H4 (cell line): Measurements from ENCODE around the gene MMEL1. TPM values are rescaled to one million over a fixed set of nuclear protein-coding genes. Genes with fewer than 3 reads are reported as not detected.
"Not testable (repeated sequence)": the region's sequence is repeated elsewhere in the genome, so short reads cannot be mapped to it uniquely, and the experiment has no call there.

Experiments used
- DNase-seq: peaks from one replicate; pipeline ENCODE4 v3.0.0-alpha.2; 2015; ENCODE audit warnings: low spot score
- total RNA-seq: library from RNA; depleted of rRNA; stranded (reverse); fragments of >200 nt; shearing (Covaris generic); gene quantifications from 2 replicates; pipeline ENCODE4 v1.2.3, GENCODE V29; 2014; rRNA removed

MMEL1 gene, protein sequence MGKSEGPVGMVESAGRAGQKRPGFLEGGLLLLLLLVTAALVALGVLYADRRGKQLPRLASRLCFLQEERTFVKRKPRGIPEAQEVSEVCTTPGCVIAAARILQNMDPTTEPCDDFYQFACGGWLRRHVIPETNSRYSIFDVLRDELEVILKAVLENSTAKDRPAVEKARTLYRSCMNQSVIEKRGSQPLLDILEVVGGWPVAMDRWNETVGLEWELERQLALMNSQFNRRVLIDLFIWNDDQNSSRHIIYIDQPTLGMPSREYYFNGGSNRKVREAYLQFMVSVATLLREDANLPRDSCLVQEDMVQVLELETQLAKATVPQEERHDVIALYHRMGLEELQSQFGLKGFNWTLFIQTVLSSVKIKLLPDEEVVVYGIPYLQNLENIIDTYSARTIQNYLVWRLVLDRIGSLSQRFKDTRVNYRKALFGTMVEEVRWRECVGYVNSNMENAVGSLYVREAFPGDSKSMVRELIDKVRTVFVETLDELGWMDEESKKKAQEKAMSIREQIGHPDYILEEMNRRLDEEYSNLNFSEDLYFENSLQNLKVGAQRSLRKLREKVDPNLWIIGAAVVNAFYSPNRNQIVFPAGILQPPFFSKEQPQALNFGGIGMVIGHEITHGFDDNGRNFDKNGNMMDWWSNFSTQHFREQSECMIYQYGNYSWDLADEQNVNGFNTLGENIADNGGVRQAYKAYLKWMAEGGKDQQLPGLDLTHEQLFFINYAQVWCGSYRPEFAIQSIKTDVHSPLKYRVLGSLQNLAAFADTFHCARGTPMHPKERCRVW
- total RNA-seq = not detected in 2 replicates

GRCh38 chr1:2632561-2633361, at the start of gene MMEL1:
Gene MMEL1, minus strand, starts transcription at chr1:2633016. Its CDS starts 3,532 bp downstream, at chr1:2629484.
- no peak for DNase-seq

GRCh38 chr1:2676726-2677125, 43.9 kb upstream of the MMEL1 start:
- DNase-seq = not testable (repeated sequence)

DNA sequence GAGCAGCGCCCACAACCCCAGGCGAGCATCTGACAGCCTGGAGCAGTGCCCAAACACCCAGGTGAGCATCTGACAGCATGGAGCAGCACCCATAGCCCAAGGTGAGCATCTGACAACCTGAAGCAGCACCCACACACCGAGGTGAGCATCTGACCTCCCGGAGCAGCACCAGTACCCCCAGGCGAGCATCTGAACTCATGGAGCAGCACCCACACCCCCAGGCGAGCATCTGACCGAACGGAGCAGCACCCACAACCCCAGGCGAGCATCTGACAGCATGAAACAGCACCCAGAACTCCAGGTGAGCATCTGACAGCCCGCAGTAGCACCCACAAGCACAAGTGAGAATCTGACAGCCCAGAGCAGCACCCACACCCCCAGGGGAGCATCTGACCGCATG, 38.8 kb upstream of the MMEL1 start:
- not testable (repeated sequence) for DNase-seq

DNA sequence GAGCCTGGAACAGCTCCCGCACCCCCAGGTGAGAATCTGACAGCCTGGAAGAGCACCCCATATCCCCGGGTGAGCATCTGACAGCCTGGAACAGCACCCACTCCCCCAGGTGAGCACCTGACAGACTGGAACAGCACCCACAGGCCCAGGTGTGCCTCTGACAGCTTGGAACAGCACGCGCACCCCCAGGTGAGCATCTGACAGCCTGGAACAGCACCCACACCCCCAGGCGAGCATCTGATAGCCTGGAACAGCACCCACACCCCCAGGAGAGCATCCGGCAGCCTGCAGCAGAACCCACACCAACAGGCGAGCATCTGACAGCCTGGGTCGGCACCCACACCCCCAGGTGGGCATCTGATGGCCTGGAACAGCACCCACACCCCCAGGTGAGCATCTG, 27.0 kb upstream of the MMEL1 start:
- not testable (repeated sequence) for DNase-seq

DNA sequence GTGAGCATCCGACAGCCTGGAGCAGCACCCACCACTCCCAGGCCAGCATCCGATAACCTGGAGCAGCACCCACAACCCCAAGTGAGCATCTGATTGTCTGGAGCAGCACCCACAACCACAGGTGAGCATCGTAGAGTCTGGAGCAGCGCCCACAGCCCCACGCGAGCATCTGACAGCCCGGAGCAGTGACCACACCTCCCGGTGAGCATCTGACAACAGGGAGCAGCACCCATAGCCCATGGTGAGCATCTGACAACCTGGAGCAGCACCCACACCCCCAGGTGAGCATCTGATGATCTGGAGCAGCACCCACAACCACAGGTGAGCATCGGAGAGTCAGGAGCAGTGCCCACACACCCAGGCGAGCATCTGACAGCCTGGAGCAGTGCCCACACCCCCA, 25.1 kb upstream of the MMEL1 start:
- not testable (repeated sequence) for DNase-seq

GRCh38 chr1:2657124-2657523, 24.3 kb upstream of the MMEL1 start:
- DNase-seq = not testable (repeated sequence)

- DNase-seq = peak; percentile 33
Observed at GRCh38 chr1:2655598-2656434, 23.0 kb upstream of the MMEL1 start.

DNA sequence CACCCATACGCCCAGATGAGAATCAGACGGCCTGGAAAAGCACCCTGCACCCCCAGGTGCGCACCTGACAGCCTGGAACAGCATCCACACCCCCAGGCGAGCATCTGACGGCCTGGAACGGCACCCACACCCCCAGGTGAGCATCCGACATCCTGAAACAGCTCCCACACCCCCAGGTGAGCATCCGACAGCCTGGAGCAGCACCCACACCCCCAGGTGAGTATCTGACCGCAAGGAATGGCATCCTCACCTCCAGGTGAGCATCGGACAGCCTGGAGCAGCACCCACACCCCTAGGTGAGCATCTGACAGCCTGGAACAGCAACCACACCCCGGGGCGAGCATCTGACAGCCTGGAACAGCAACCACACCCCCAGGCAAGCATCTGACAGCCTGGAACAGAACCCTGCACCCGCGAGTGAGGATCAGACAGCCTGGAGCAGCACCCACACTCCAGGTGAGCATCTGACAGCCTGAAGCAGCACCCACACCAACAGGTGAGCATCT, 21.7 kb upstream of the MMEL1 start:
- DNase-seq = peak; percentile 34

DNA sequence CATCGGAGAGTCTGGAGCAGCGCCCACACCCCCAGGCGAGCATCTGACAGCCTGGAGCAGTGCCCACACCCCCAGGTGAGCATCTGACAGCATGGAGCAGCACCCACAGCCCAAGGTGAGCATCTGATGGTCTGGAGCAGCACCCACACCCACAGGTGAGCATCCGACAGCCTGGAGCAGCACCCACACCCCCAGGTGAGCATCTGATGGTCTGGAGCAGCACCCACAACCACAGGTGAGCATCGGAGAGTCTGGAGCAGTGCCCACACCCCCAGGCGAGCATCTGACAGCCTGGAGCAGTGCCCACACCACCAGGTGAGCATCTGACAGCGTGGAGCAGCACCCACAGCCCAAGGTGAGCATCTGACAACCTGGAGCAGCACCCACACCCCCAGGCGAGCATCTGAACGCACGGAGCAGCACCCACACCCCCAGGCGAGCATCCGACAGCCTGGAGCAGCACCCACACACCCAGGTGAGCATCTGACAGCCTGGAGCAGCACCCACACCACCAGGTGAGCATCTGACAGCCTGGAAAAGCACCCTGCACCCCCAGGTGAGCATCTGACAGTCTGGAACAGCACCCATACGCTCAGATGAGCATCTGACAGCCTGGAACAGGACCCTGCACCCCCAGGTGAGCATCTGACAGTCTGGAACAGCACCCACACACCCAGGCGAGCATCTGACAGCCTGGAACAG, 21.1 kb upstream of the MMEL1 start:
- DNase-seq = peak; percentile 38

GRCh38 chr1:2652926-2653571, 20.2 kb upstream of the MMEL1 start:
- DNase-seq = peak; percentile 23

GRCh38 chr1:2652152-2652925, 19.5 kb upstream of the MMEL1 start:
- DNase-seq = peak; percentile 41

GRCh38 chr1:2650967-2651645, 18.3 kb upstream of the MMEL1 start:
- no peak for DNase-seq

DNA sequence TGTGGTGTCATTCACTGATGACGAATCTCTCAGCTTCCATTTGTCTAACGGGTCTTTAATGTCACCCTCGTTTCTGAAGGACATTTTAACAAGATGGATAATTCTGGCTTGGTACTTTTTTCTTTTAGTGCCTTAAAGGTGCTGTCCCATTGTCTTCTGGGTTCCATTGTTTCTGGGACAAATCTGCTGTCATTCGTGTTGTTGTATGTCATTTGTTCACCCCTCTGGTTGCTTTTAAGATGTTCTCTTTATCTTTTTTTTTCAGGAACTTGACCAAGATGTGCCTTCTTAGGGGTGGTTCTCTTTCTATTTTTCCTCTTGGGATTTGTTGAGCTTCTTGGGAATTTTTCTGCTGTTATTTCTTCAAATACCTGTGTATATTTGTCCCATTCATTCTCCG, 14.0 kb upstream of the MMEL1 start:
- DNase-seq = no peak

DNA sequence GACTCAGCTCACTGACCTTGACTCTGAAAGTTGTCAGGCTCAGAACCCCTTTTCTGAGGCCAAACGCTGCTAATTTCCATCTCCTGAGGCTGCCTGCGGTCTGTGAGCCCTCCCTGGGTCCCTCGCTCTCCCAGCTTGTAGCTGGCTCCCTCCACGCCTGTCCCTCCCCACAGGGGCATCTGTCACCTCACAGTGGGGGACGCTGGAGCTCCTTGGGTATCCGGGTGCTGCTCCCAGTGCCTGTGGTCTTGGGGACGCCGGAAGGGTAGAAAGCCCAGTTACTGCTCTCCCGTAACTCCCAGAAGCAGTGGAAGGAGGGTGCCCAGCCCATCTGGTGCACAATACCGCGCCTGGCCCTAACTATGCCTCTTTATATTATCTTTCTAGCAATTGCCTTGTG, 13.0 kb upstream of the MMEL1 start:
- no peak for DNase-seq

- no peak for DNase-seq
Observed at GRCh38 chr1:2645143-2645542, 12.3 kb upstream of the MMEL1 start.

- no peak for DNase-seq
Observed at GRCh38 chr1:2644591-2645101, 11.8 kb upstream of the MMEL1 start.

DNA sequence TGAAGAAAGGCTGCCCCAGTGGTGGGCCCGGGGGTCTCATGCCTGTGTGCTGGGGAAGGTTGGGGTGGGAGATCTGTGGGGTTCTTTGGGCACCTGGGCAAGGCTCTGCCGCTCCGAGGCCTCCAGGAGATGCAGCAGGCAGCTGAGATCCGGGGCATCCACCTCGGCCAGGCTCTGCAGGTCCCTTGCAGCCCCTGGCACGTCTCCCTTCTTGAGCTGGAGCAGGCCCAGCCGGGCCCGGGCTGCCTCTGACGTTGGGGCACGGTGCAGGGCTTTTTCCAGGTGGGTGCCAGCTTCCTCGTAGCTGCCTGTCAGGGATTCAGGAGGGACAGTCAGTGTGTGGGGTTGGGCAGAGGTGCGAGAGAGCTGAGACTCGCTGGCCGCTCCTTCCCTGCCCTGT, 11.4 kb upstream of the MMEL1 start:
- no peak for DNase-seq

DNA sequence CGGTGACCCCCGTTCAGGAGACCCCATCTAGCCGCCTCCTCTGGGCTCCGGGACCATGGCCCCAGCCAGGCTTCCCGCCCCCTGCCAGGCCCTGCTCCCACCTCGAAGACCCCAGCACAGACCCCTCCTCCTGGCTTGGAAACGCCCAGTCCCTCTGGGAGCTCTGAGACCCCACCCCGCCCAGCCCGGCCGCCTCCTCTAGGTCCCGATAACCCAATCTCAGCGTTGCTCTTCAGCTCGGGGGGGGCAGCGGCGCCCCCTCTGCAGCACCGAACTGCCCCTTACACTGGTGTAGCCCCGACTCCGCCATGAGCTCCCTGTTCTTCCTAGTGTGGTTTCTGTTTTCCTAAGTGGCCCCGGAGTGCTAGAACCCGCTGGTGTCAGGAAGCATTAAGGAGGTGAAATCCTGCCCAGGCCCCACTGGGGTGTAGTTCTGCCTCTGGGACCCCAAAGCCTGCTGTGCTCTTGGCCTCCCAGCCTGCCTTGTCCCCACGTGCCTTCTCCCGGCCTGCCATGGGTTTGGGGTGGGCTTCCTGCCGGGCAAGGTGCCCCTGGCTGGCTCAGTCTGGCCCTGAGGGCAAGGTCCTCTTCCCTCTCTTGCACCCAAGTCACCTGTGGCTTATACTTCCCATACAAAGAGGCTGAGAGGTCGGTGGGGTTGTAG, 10.7 kb upstream of the MMEL1 start:
- DNase-seq = no peak
